Mucosa of descending colon (tissue), 3 donors: ENCODE data around the gene NAA30. TPM values are rescaled to one million over a fixed set of nuclear protein-coding genes. Genes with fewer than 3 reads are reported as not detected.
A peak's percentile ranks its signal among the peaks of the same experiment; 100 is the strongest.
"Not testable (repeated sequence)": the region's sequence is repeated elsewhere in the genome, so short reads cannot be mapped to it uniquely, and the experiment has no call there.

Experiments
- ATAC-seq: fragments of 200-7000 bp; cut with Tn5 transposase; one replicate; pipeline ENCODE4 v1.9.1; 2020; ENCODE audit warnings: mild to moderate bottlenecking, moderate library complexity
- DNase-seq, 3 donors: peaks; one replicate each; pipeline ENCODE4 v3.0.0-alpha.2; 2020
- H3K36me3 ChIP-seq: fragments of 200-600 bp; one replicate; pipeline ENCODE4 v1.8.0; 2021; ENCODE audit warnings: low read depth, mild to moderate bottlenecking
- H3K4me1 ChIP-seq: fragments of 200-600 bp; one replicate; pipeline ENCODE4 v1.8.0; 2021; ENCODE audit warnings: low read depth, mild to moderate bottlenecking
- H3K4me3 ChIP-seq: fragments of 200-600 bp; one replicate; pipeline ENCODE4 v1.8.0; 2021; ENCODE audit warnings: mild to moderate bottlenecking
- H3K9me3 ChIP-seq: fragments of 200-600 bp; one replicate; pipeline ENCODE4 v1.8.0; 2021; ENCODE audit warnings: mild to moderate bottlenecking
- intact Hi-C, 2 donors: fragments of 100-400 bp; cut with DNase I in 1 of 2; cut with micrococcal nuclease in 1 of 2; formaldehyde crosslinking; loops; one replicate each; pipeline versions ENCODE4 v1.11.0 to v1.11.1; 2022; cut with DNase I, micrococcal nuclease
- long read RNA-seq, 2 donors: library from polyadenylated mRNA; unstranded; transcript quantifications; one replicate each; pipeline ENCODE4 v2.0.0, GENCODE V29; 2019 to 2021
- total RNA-seq, 3 donors: library from RNA; stranded (reverse); fragmentation: NEBNext Ultra II Directional in 2 of 3; extraction: Animal tissue kit (Norgen Biotek cat#: 25700) in 2 of 3; gene quantifications; one replicate each; pipeline versions ENCODE4 v1.2.1 to v1.2.4, GENCODE V29; 2021 to 2023
- TF ChIP-seq, protein P1 (sequence below): fragments of 200-600 bp; IDR thresholded peaks from one replicate; pipeline ENCODE4 v1.8.0; 2022; ENCODE audit warnings: antibody characterized with exemption, mild to moderate bottlenecking
- donor health status: DM: no; HTN: no; CAD: no; lungs with moderate emphysema.
- donor health status: DM: no; HTN: no; CAD: no.
- donor health status: DM: no; HTN: yes; CAD: no.

NAA30 gene
- 10 to 100 TPM; 14.1 to 23.2 (median 16.2) TPM for total RNA-seq
- long read RNA-seq, donor 1, full-length matches to known transcripts: 35 of 55 reads
- long read RNA-seq, donor 1, partial matches to known transcripts: 20 of 55 reads
- long read RNA-seq, donor 1, other reads (novel, unspliced or antisense): 0 of 55 reads
- long read RNA-seq, donor 2, partial matches to known transcripts: 0 of 1 reads
- long read RNA-seq, donor 2, other reads (novel, unspliced or antisense): 0 of 1 reads

DNA sequence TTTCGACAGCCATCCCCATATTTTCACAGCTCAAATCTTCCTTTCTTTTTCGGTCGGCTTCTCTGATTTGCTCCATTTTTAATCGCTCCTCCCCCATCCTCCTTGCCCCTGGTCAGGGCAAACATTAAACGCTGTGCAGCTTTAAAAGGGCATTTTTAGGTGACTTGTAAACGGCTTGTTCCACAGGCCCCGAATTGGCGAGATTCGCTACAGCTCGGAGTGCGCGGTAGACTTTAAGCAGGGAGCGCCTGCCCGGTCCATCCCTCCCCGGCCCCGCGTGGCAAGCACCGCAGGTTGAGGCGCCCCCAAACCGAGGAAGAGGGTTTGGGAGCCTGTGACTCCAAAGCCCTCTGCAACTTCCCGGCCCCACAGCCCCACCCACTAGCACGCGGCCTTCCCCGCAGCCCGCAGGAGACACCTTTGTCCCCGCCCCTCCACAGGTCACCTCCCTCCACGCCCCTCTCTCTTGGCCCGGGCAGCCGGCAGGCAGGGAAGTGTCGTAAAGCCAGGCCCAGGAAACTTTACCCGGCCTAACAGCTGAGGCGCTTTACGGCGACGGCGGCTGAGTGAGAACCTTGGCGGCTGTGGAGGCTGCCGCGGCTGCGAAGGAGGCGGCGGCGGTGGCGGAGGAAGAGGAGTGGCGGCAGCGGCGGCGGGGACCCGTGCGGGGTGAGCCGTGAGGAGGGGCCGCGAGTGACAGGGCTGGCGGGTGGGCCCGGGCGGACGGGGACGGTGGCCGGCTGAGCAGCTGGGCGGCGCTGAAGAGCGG is at the start of gene NAA30:
TSS of gene NAA30 (plus strand) at position 550 of the 769 bp plus-strand sequence. CDS start 372 bp downstream, outside the sequence.
- Histone ChIP-seq H3K9me3 (no peaks in the 10 kb centered on the region), H3K4me3 (peak within 1 kb of the TSS; percentile 83), H3K36me3 (no peaks in the 10 kb centered on the region), H3K4me1 (peaks cover 14% of the 10 kb centered on the region)
- TF ChIP-seq, protein P1, sequence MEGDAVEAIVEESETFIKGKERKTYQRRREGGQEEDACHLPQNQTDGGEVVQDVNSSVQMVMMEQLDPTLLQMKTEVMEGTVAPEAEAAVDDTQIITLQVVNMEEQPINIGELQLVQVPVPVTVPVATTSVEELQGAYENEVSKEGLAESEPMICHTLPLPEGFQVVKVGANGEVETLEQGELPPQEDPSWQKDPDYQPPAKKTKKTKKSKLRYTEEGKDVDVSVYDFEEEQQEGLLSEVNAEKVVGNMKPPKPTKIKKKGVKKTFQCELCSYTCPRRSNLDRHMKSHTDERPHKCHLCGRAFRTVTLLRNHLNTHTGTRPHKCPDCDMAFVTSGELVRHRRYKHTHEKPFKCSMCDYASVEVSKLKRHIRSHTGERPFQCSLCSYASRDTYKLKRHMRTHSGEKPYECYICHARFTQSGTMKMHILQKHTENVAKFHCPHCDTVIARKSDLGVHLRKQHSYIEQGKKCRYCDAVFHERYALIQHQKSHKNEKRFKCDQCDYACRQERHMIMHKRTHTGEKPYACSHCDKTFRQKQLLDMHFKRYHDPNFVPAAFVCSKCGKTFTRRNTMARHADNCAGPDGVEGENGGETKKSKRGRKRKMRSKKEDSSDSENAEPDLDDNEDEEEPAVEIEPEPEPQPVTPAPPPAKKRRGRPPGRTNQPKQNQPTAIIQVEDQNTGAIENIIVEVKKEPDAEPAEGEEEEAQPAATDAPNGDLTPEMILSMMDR: no peak
- peak; percentile 96 for ATAC-seq
- intact Hi-C loops: no loop called here
- peak; percentile 96 to 97 (median 96) for DNase-seq

- intact Hi-C loops, ATAC-seq, H3K4me3 ChIP-seq, H3K36me3 ChIP-seq, H3K9me3 ChIP-seq, H3K4me1 ChIP-seq: not testable (repeated sequence)
- peak in 1 of 3 donors; percentile 10 for DNase-seq
These were observed 46.7 kb upstream of the NAA30 start for GRCh38 chr14:57343545-57344297.

GRCh38 chr14:57345106-57345505 is 45.3 kb upstream of the NAA30 start:
- DNase-seq (no peak), ATAC-seq (no peak)
- Histone ChIP-seq H3K4me1 (no peaks in the 10 kb centered on the region), H3K9me3 (no peaks in the 10 kb centered on the region), H3K36me3 (no peaks in the 10 kb centered on the region), H3K4me3 (no peak overlapping the region)
- intact Hi-C loops: no loop called here
- TF ChIP-seq, protein P1: no peak

DNA sequence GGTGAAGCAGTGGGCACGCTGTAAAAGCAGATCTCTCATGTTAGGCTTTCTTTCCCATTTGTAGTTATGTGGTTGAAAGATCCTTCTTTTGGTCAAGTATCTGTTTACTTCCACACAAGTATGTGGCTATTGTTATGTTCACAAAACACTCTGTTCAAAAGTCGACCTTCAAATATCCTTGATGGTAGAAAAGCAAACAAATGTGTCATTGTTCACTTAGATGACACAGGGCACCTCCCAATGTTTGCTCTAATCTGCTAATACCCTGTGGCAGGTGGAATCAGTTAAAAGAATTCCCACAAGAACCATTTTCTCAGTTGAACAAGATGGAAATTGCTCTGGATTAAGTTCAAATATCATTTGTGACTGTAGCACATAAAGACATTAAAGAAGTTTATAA is 43.6 kb upstream of the NAA30 start:
- intact Hi-C loops: no loop called here
- TF ChIP-seq, protein P1: no peak
- Histone ChIP-seq H3K9me3 (no peaks in the 10 kb centered on the region), H3K4me1 (no peaks in the 10 kb centered on the region), H3K4me3 (no peak overlapping the region), H3K36me3 (no peaks in the 10 kb centered on the region)
- no peak for ATAC-seq
- no peak for DNase-seq

GRCh38 chr14:57352396-57353170 is 37.8 kb upstream of the NAA30 start:
- no peak for DNase-seq
- TF ChIP-seq, protein P1: no peak
- Histone ChIP-seq H3K4me1 (no peaks in the 10 kb centered on the region), H3K4me3 (no peak overlapping the region), H3K36me3 (no peaks in the 10 kb centered on the region), H3K9me3 (no peaks in the 10 kb centered on the region)
- ATAC-seq: no peak
- intact Hi-C loops: no loop called here
